GM19463 (cell line): Measurements from ENCODE around the gene HS6ST2.

Source experiments
- ATAC-seq: cut with Tn5 transposase; IDR thresholded peaks from one replicate; pipeline ENCODE4 v1.9.1; 2021; ENCODE audit warnings: mild to moderate bottlenecking, moderate library complexity; ENCODE audit not compliant: unreplicated experiment

The HS6ST2 gene

GRCh38 chrX:132689612-132690563, 268.5 kb downstream of the HS6ST2 start:
- no peak for ATAC-seq

- ATAC-seq: no peak
These were observed 273.2 kb downstream of the HS6ST2 start for GRCh38 chrX:132685276-132685675.

- ATAC-seq: peak; percentile 72
These were observed 281.2 kb downstream of the HS6ST2 start for GRCh38 chrX:132677233-132677716.

GRCh38 chrX:132676561-132677186, 281.8 kb downstream of the HS6ST2 start:
- peak; percentile 35 for ATAC-seq

GRCh38 chrX:132676102-132676501, 282.3 kb downstream of the HS6ST2 start:
- no peak for ATAC-seq

- no peak for ATAC-seq
These were observed 285.1 kb downstream of the HS6ST2 start for GRCh38 chrX:132673331-132673730.

- ATAC-seq: no peak
These were observed 287.2 kb downstream of the HS6ST2 start for GRCh38 chrX:132671229-132671641.

- ATAC-seq: no peak
These were observed 289.3 kb downstream of the HS6ST2 start for GRCh38 chrX:132669142-132669541.

DNA sequence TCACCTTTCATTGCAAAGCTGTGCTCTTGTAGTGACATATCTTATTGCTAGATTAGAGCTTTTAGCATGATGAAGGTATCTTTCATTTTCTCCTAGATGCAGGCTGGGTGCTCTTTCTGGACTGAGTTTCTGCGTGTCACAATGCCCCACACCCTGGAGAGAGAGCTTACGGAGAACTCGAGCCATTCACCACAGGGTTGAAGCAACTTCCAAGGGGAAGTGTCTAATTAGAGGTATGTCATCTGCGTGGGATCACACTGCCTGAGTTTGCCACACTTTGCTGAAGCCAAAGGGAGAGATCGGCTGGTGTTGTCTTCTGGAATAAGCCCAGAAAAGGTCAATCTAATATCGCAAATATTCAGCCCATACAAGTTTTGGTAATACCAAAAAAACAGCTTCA, 290.3 kb downstream of the HS6ST2 start:
- no peak for ATAC-seq

- ATAC-seq: no peak
These were observed 292.8 kb downstream of the HS6ST2 start for GRCh38 chrX:132665676-132666075.

DNA sequence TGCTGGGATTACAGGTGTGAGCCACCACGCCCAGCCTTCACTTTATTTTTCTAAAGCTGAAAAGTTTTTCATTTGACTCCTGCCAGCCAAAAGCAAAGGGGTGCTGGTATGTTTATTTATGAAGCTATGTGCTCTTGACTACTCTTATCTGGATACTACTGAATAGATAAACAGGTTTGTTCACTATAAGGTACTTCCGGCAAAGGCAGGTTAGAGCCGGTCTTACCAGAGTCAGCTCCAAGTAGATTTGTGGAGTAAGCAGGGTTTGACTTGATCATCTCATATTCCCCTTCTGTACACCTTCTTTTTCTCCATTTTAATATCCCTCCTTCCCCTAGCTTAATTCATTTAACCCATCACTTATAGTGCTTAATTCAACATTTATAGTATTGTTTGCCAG, 294.2 kb downstream of the HS6ST2 start:
- ATAC-seq: no peak

- no peak for ATAC-seq
These were observed 295.6 kb downstream of the HS6ST2 start for GRCh38 chrX:132662844-132663243.

- no peak for ATAC-seq
These were observed 300.6 kb downstream of the HS6ST2 start for GRCh38 chrX:132657876-132658275.

GRCh38 chrX:132652871-132653270, 305.6 kb downstream of the HS6ST2 start:
- ATAC-seq: no peak

DNA sequence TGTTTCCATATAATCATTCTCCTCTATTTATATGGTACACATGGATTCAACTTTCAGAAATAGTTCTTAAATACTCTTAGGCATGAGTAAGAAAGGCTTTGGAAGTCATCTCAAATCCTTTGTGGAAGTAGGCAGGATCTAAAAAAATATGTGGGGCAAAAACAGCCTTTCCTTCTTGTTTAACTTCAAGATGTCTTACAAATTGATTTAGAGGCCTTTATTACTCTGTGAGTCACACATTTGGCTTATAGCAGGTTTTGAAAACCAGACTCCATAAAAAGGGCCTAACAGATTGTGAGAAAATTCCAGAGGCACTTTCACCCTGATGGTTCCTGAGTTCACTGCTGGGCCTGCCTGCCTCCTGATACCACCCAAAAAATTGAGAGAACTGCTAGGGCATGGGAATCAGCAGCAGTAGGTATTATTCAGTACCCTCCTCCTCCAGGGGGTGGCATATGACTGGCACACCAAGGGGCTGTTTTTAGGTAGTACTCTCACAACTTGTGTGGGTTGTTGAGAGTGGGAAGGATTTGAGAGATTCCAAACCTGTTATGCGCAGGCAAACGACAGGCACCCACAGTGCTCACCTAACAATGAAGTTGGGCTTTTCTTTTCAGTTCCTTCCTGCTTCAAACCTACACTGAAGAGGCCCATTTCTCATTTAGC, 306.9 kb downstream of the HS6ST2 start:
- no peak for ATAC-seq

DNA sequence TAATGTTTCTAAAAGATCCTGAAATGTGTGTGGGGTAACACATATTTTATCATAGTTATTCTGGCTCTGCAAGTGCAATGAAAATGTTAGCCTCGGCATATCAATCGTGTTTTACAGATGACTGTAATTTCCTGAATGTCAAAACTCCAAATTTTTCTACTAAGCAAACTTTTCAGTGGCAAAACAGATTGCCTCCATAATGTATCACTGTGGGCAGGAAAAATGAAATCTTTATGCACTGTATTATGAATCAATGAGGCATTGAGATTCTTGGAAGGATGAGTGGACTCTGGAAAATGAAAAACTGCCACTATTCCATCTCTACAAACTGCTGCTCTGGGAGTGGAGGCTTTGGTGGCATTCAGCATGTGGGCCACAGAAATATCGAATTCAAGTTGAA, 309.5 kb downstream of the HS6ST2 start:
- ATAC-seq: no peak

DNA sequence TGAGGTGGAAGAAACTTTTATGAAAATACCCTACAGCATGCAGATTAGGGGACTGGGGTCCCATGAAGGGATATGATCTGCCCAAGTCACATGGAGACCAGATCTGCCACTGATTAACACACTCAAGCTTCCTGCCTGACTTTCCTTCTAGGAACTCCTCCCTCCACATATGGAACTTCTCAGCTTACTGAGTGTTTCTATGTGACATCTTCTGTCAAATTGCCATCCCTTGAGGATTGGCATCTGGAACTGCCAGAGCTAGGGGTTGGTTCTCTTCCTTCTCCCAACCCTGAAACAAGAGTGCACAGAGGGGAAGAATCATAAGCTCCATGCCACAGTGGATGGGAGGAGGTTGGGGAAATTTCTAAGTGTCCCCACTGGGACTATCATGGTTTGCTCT, 319.0 kb downstream of the HS6ST2 start:
- no peak for ATAC-seq

- no peak for ATAC-seq
These were observed 320.1 kb downstream of the HS6ST2 start for GRCh38 chrX:132638313-132638712.

- ATAC-seq: no peak
These were observed 322.3 kb downstream of the HS6ST2 start for GRCh38 chrX:132636080-132636479.

DNA sequence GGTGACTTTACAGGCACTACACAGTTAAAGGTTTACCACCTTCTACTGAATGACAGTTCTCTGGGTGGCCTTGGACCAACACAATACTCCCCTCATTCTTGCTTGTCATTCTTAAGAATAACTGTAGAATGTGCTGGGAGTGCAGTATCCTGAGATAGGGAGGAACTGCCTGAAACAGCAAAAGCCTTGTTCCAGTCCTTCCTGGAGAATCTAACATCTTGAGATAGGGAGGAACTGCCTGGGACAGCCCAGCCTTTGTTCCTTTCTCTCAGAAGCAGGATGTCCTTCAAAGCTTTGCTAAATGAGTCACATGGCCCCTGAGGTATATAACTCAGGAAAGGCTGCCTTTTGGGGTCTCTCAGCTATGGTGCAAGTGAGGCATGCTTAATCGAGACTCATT, 323.9 kb downstream of the HS6ST2 start:
- no peak for ATAC-seq

GRCh38 chrX:132631579-132632232, 326.7 kb downstream of the HS6ST2 start:
- no peak for ATAC-seq
